ENCODE measurements around the gene ADAM12. TPM values are rescaled to one million over a fixed set of nuclear protein-coding genes. Genes with fewer than 3 reads are reported as not detected.

ADAM12 gene
- total RNA-seq, 2 donors from 2014 or later = 0.71 to 1.2 TPM

- no peak for DNase-seq (ENCODE audit: low spot score)
- Histone ChIP-seq H3K4me3 (no peak overlapping the region), H3K27me3 (no peaks in the 10 kb centered on the region), H3K9me3 (no peaks in the 10 kb centered on the region), H3K36me3 (no peaks in the 10 kb centered on the region), H3K4me1 (no peaks in the 10 kb centered on the region), H3K27ac (no peak overlapping the region)
- no peak for TF ChIP-seq CTCF (IDR thresholded peaks at IDR 0.05)
Observed at GRCh38 chr10:126233182-126234148, 154.8 kb downstream of the ADAM12 start.

- Histone ChIP-seq H3K27me3 (no peaks in the 10 kb centered on the region), H3K4me1 (no peaks in the 10 kb centered on the region), H3K4me3 (no peak overlapping the region), H3K9me3 (no peaks in the 10 kb centered on the region), H3K36me3 (no peaks in the 10 kb centered on the region), H3K27ac (no peak overlapping the region)
- TF ChIP-seq CTCF (IDR thresholded peaks at IDR 0.05) = no peak
- no peak for DNase-seq (ENCODE audit: low spot score)
Observed at GRCh38 chr10:126230587-126230986, 157.7 kb downstream of the ADAM12 start.

GRCh38 chr10:126229686-126230085, 158.6 kb downstream of the ADAM12 start:
- no peaks in the 10 kb centered on the region for H3K36me3 ChIP-seq
- no peaks in the 10 kb centered on the region for H3K27me3 ChIP-seq
- DNase-seq (ENCODE audit: low spot score) = no peak
- no peaks in the 10 kb centered on the region for H3K4me1 ChIP-seq
- no peak overlapping the region for H3K27ac ChIP-seq
- no peak overlapping the region for H3K4me3 ChIP-seq
- no peaks in the 10 kb centered on the region for H3K9me3 ChIP-seq
- no peak for TF ChIP-seq CTCF (IDR thresholded peaks at IDR 0.05)

GRCh38 chr10:126227762-126228134, 160.5 kb downstream of the ADAM12 start:
- Histone ChIP-seq H3K36me3 (no peaks in the 10 kb centered on the region), H3K27me3 (no peaks in the 10 kb centered on the region), H3K9me3 (no peaks in the 10 kb centered on the region), H3K4me1 (no peaks in the 10 kb centered on the region), H3K4me3 (no peak overlapping the region), H3K27ac (no peak overlapping the region)
- DNase-seq (ENCODE audit: low spot score) = no peak
- TF ChIP-seq CTCF (IDR thresholded peaks at IDR 0.05) = no peak

- no peaks in the 10 kb centered on the region for H3K4me1 ChIP-seq
- no peak for TF ChIP-seq CTCF (IDR thresholded peaks at IDR 0.05)
- H3K36me3 ChIP-seq = no peaks in the 10 kb centered on the region
- H3K27me3 ChIP-seq = no peaks in the 10 kb centered on the region
- DNase-seq (ENCODE audit: low spot score) = no peak
- H3K4me3 ChIP-seq = no peak overlapping the region
- no peaks in the 10 kb centered on the region for H3K9me3 ChIP-seq
- no peak overlapping the region for H3K27ac ChIP-seq
Observed at GRCh38 chr10:126226988-126227761, 161.1 kb downstream of the ADAM12 start.
